HG02642 (cell line): ENCODE measurements around the gene NHLRC2.

Source experiments
- ATAC-seq: cut with Tn5 transposase; IDR thresholded peaks from one replicate; pipeline ENCODE4 v1.9.1; 2021; ENCODE audit warnings: mild to moderate bottlenecking; ENCODE audit not compliant: unreplicated experiment, poor library complexity

Gene NHLRC2

GRCh38 chr10:113961182-113962031 lies 106.9 kb downstream of the NHLRC2 start:
- ATAC-seq, result peak; percentile 67

DNA sequence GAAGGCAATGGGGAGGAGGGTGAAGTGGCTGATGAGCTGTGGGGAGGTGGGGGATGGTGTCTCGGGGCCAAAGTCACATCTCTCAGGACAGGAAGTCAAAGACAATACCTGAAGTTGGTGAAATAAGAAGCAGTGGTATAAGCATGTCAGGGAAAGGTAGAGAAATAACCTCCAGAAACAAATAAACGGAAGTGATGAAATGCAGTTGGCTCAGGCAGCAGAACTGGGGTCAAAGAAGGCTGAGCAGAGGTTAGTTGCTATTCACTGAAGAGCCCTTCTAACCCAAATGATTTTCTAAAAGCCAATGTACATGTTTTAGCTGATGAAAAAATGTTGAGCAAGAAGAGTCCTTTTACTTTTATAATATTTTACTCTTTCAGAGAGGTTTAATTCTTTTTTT lies 110.6 kb downstream of the NHLRC2 start:
- ATAC-seq, result no peak

DNA sequence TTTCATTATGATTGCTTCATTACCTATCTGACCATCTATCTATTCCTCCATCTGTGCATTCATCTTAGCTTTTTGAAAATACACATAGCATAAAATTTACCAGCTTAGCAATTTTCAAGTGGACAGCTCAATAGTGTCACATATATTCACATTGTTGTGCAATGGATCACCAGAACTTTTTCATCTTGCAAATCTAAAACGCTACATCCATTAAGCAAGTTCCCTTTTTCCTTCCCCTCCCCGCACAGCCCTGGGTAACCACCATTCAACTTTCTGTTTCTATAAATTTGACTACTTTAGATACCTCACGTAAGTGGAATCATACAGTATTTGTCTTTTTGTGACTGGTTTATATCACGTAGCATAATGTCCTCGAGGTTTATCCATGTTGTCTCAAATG lies 111.2 kb downstream of the NHLRC2 start:
- ATAC-seq, result no peak
